ENCODE data around the gene TGFA.

Gene TGFA

DNA sequence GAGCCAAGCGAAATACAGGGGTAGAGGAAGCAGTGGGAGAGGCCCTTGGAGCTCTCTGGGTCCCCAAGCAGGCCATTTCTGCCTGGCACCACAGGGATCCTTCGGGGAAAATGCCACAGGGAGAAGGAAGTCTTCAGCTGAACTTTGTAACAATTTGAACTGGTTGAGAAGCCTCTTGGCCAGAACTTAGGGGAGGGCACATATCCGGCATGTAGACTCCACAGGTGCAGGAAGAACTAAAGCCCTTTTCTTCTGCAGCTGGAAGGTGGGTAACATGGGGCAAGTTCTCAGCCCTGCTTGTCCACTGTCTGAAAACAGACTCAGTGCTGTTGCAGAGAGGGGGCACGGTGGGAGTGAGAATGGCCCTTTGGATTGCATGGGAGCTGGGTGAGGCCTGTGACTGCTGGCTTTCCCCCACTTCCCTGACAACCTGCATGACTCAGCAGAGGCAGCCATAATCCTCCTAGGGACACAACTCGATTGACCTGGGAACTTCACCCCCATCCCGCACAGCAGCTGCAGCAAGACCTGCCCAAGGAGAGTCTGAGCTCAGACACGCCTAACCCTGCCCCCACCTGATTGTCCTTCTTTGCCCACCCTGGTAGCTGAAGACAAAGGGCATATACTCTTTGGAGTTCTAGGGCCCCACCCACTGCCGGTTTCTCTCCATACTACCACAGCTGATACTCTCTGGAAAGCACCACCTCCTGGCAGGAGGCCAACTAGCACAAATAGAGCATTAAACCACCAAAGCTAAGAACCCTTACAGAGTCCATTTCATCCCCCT is 150.2 kb downstream of the TGFA start:
- no peak for DNase-seq

DNA sequence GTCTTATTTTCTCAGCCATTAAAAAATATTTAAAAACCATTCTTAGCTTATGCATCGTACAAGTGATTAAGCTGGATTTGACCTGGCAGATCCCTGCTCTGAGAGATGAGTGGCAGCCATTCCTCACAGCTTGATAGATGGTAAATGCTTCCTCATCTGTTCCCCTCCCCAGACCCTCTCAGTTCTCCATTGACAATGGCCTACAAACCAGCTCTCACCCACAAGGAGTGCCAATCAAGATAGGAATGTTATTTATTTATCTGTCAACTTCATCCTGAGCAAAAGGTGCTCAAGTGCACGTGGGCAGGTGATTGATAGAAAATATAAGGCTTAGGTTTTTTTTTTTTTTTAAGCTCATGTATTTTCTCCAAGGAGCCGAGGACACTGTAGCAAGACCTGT is 153.1 kb downstream of the TGFA start:
- no peak for DNase-seq

DNA sequence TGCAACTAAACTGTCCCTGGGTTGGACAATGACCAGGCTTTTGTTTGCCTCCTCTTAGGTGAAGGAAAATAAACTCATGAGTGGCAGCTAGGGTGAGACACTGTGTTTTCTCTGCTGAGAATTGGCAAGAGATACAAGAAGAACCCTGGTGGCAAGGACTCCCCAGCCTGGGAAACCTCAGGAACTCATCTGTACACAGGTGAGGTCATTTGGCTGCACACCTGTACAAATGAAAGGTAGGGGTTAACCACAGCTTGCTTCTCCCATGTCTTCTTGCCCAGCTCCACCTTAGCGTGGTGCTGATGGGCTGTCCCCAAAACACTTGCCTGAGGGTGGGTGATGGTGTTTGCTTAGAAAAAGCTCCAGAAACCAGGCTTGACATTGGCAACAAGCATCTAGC is 154.6 kb downstream of the TGFA start:
- no peak for DNase-seq

Measured in stimulated activated naive CD4-positive, alpha-beta T cell treated with Interleukin-2 at 50 U/mL for 16 hours (primary cell).